GM12878 (cell line): Measurements from ENCODE around the gene TMEM44. TPM values are rescaled to one million over a fixed set of nuclear protein-coding genes. Genes with fewer than 3 reads are reported as not detected.
A peak's percentile ranks its signal among the peaks of the same experiment; 100 is the strongest.

Source experiments
- ATAC-seq: fragments of 200-7000 bp; cut with Tn5 transposase; 3 replicates; pipeline ENCODE4 v1.9.1; 2020; ENCODE audit warnings: mild to moderate bottlenecking, moderate library complexity
- BruUV-seq: library from RNA; stranded (reverse); fragments of 400-500 nt; replicated peaks from 2 replicates; lab custom pipeline; 2021; lab: Mats Ljungman, UMichigan
- CTCF ChIA-PET: fragments of 300-600 bp; sonication (Branson Sonifier 250); formaldehyde crosslinking; extraction: SDS; loops from one replicate; lab custom pipeline; 2021; ENCODE audit warnings: inconsistent platforms; lab: Yijun Ruan, JAX
- POLR2A ChIA-PET: fragments of 350-600 bp; formaldehyde crosslinking; extraction: SDS; loops from one replicate; lab custom pipeline; 2021; ENCODE audit warnings: inconsistent platforms; lab: Charles Lee
- RAD21 ChIA-PET: fragments of 300-600 bp; sonication (Branson Sonifier 250); formaldehyde crosslinking; loops from one replicate; lab custom pipeline; 2023; ENCODE audit warnings: antibody characterized with exemption; ENCODE audit not compliant: unreplicated experiment; lab: Charles Lee
- SMC1A ChIA-PET: fragments of 300-600 bp; sonication (Branson Sonifier 250); formaldehyde crosslinking; loops from one replicate; lab custom pipeline; 2023; ENCODE audit not compliant: unreplicated experiment, uncharacterized antibody; lab: Charles Lee
- DNase-seq: peaks from one replicate; pipeline ENCODE4 v3.0.0-alpha.2; 2011; ENCODE audit warnings: low read depth, low spot score
- FAIRE-seq: peaks from 3 replicates; lab custom pipeline; 2011; peaks lifted over from hg19 to GRCh38; lab: Jason Lieb, UNC
- H2AFZ ChIP-seq: 2 replicates; pipeline ENCODE4 v1.6.0; 2011; ENCODE audit warnings: low read depth, low read length, control low read depth; ENCODE audit not compliant: control insufficient read depth
- H3K27ac ChIP-seq: 2 replicates; pipeline ENCODE4 v1.5.1; 2011; ENCODE audit warnings: control low read depth; ENCODE audit not compliant: control insufficient read depth, insufficient read depth
- H3K27me3 ChIP-seq, 2 experiments: replicated peaks in 1 of 2; 2 replicates each; pipeline versions ENCODE4 v1.6.0 to v1.6.1; 2011; ENCODE audit warnings: low read length in 1 of 2; ENCODE audit not compliant: control insufficient read depth in 2 of 2, insufficient read depth in 2 of 2
- H3K36me3 ChIP-seq, 2 experiments: 2 replicates each; pipeline ENCODE4 v1.5.1; 2011; ENCODE audit warnings: low read length in 1 of 2; ENCODE audit not compliant: control insufficient read depth in 2 of 2, insufficient read depth in 2 of 2
- H3K4me1 ChIP-seq: 2 replicates; pipeline ENCODE4 v1.6.1; 2011; ENCODE audit warnings: mild to moderate bottlenecking, low read length, moderate library complexity, mixed read lengths; ENCODE audit not compliant: control insufficient read depth, insufficient read depth
- H3K4me2 ChIP-seq: 2 replicates; pipeline ENCODE4 v1.6.0; 2011; ENCODE audit warnings: control low read depth; ENCODE audit not compliant: control insufficient read depth, insufficient read depth
- H3K4me3 ChIP-seq: fragments of 200-600 bp; sonication (generic); 2 replicates; pipeline ENCODE4 v1.5.1; 2016
- H3K79me2 ChIP-seq: 2 replicates; pipeline ENCODE4 v1.6.0; 2011; ENCODE audit warnings: low read length; ENCODE audit not compliant: control insufficient read depth, insufficient read depth
- H3K9ac ChIP-seq: 2 replicates; pipeline ENCODE4 v1.8.0; 2011; ENCODE audit warnings: low read length, control low read depth, mixed read lengths; ENCODE audit not compliant: control insufficient read depth, insufficient read depth
- H3K9me3 ChIP-seq: replicated peaks from 3 replicates; pipeline ENCODE4 v1.5.1; 2011; ENCODE audit warnings: mild to moderate bottlenecking, low read length; ENCODE audit not compliant: control insufficient read depth, insufficient read depth
- H4K20me1 ChIP-seq: 2 replicates; pipeline ENCODE4 v1.6.0; 2011; ENCODE audit not compliant: control insufficient read depth, insufficient read depth
- ATF2 ChIP-seq: IDR thresholded peaks from 2 replicates; pipeline ENCODE4 v1.6.1; 2012; ENCODE audit warnings: low read length, inconsistent platforms
- BACH1 ChIP-seq: fragments of 450-650 bp; IDR thresholded peaks from 2 replicates; pipeline ENCODE4 v1.6.1; 2017; ENCODE audit warnings: mild to moderate bottlenecking, borderline replicate concordance
- BHLHE40 ChIP-seq, 2 experiments: fragments of 450-650 bp in 1 of 2; IDR thresholded peaks; 2 replicates each; pipeline ENCODE4 v1.6.1; 2011 to 2017; ENCODE audit warnings: low read depth in 2 of 2, borderline replicate concordance in 1 of 2, improper control_type of control experiment in 1 of 2, low read length in 1 of 2, mild to moderate bottlenecking in 1 of 2
- DPF2 ChIP-seq: fragments of 450-650 bp; IDR thresholded peaks from 2 replicates; pipeline ENCODE4 v1.6.1; 2017; ENCODE audit warnings: mild to moderate bottlenecking
- EZH2 ChIP-seq: IDR thresholded peaks from 2 replicates; pipeline ENCODE4 v1.6.1; 2012; ENCODE audit warnings: low read depth, mild to moderate bottlenecking, control low read depth, inconsistent platforms, low read length, borderline replicate concordance; ENCODE audit not compliant: control insufficient read depth
- HDAC6 ChIP-seq: fragments of 200-600 bp; sonication (generic); IDR thresholded peaks from one replicate; pipeline ENCODE4 v1.8.0; 2017; ENCODE audit warnings: antibody characterized with exemption; ENCODE audit not compliant: unreplicated experiment
- MEF2B ChIP-seq: fragments of 450-650 bp; IDR thresholded peaks from 2 replicates; pipeline ENCODE4 v1.6.1; 2018; ENCODE audit warnings: mild to moderate bottlenecking, moderate library complexity; ENCODE audit not compliant: partially characterized antibody, poor library complexity, severe bottlenecking
- POLR2A ChIP-seq: IDR thresholded peaks from 2 replicates; pipeline ENCODE4 v1.6.1; 2011; ENCODE audit warnings: low read depth, mild to moderate bottlenecking, low read length
- RAD21 ChIP-seq: IDR thresholded peaks from 2 replicates; pipeline ENCODE4 v1.6.1; 2011; ENCODE audit warnings: mild to moderate bottlenecking, low read depth, low read length, moderate library complexity; ENCODE audit not compliant: insufficient read depth
- TAF1 ChIP-seq: IDR thresholded peaks from 2 replicates; pipeline ENCODE4 v1.6.1; 2011; ENCODE audit warnings: mild to moderate bottlenecking, low read depth, low read length, borderline replicate concordance
- TARDBP ChIP-seq: IDR thresholded peaks from 2 replicates; pipeline ENCODE4 v1.6.1; 2016; ENCODE audit warnings: borderline replicate concordance
- YBX1 ChIP-seq: fragments of 450-650 bp; IDR thresholded peaks from 2 replicates; pipeline ENCODE4 v1.6.1; 2016; ENCODE audit warnings: antibody characterized with exemption
- WGBS: methylation state at CpG from one replicate; pipeline ENCODE4 v1.1.6; 2016; ENCODE audit warnings: low lambda C conversion rate; ENCODE audit not compliant: insufficient replicate concordance, insufficient coverage; ENCODE audit errors: missing lambda C conversion rate; 5-methylcytosine and 5-hydroxymethylcytosine counted together
- in situ Hi-C: fragments of 300-500 bp; cut with MboI; formaldehyde crosslinking; loops from 9 replicates; pipeline ENCODE4 v1.14.3; 2018; ENCODE audit warnings: mixed read lengths
- intact Hi-C: fragments of 100-400 bp; cut with micrococcal nuclease; formaldehyde crosslinking; loops from one replicate; pipeline ENCODE4 v1.14.2; 2022; ENCODE audit not compliant: unreplicated experiment
- polyA plus RNA-seq, 11 experiments: library from polyadenylated mRNA; depleted of rRNA in 4 of 11; unstranded in 6 of 11; stranded (reverse) in 5 of 11; fragments of >200 nt; fragmentation: Nextera tagmentation in 4 of 11; fragmentation: Illumina TruSeq in 1 of 11; extraction: Ambion mirVana in 4 of 11; extraction: Trizol in 1 of 11; gene quantifications; 1 replicate in 1 of 11; 2 replicates in 10 of 11; pipeline versions ENCODE4 v1.2.1 to v1.2.3, GENCODE V29; 2011 to 2016; ENCODE audit warnings: inconsistent platforms in 2 of 11, missing spikeins in 2 of 11, low read depth in 1 of 11
- total RNA-seq, 4 experiments: library from RNA; depleted of rRNA in 3 of 4; stranded (reverse); fragments of >200 nt in 3 of 4; fragmentation: Illumina TruSeq in 1 of 4; extraction: Trizol in 1 of 4; gene quantifications; 2 replicates each; pipeline versions ENCODE4 v1.2.1 to v1.2.3, GENCODE V29; 2013 to 2021

TMEM44 gene
- total and polyA plus RNA-seq, 10 of the 15 experiments (the other 5 are each of a cell fraction or from before 2014, with no cell fraction given), result 0.57 to 8.3 (median 3.6) TPM

DNA sequence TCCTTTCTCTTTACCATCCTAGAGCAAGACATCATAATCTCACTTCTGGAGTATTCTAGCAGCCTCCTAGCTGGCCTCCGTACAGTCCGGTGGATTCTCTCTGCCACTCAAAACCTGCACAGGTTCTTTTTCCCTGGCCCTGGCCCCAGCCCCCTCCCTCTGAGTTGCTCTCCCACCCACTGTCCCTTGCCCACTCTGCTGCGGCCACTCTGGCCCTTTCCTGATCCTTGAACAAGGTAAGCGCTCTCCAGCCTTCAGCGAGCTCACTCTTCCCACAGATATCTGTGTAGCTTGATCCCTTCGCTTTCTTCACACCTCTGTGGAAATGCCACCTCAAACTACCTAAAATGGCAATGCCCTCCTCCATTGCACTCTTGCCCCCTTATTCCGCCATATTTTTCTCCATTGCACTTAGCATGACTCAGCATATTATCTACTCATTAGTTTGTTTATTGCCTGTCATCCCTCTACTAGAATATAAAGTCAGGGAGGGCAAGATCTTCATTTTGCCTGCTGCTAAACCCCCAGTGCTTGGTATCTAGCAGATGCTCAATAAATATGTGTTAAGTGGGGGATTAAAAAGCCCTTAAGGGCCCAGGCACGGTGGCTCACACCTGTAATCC lies 80.8 kb downstream of the TMEM44 start:
- H3K4me1 ChIP-seq, result no peaks in the 10 kb centered on the region
- no peak overlapping the region for H3K4me3 ChIP-seq
- ChIA-PET RAD21 (no interaction called here), CTCF (no interaction called here), SMC1A (no interaction called here), POLR2A (interaction anchor here (0.6 kb wide), 1 partner anchor 1012 kb away, joined by 3 read pairs; no protein-coding TSS in a partner anchor)
- H2AFZ ChIP-seq, result no peak overlapping the region
- WGBS, result 75% methylated on average over 8 of the region's 8 CpGs
- no peak overlapping the region for H3K27ac ChIP-seq
- TF ChIP-seq MEF2B, result no peak
- TF ChIP-seq POLR2A, result no peak
- no peak for TF ChIP-seq DPF2
- TF ChIP-seq BHLHE40 (IDR thresholded peaks at IDR 0.05; ENCODE audit: borderline replicate concordance in 1 of 2, low read depth in 2 of 2, low read length in 1 of 2), result no peak
- TF ChIP-seq BACH1, result peak; percentile 84
- H4K20me1 ChIP-seq, result no peaks in the 10 kb centered on the region
- FAIRE-seq, result no peak
- in situ Hi-C loops (no loop called here), intact Hi-C loops (no loop called here)
- no peak overlapping the region for H3K4me2 ChIP-seq
- ATAC-seq, result no peak
- BruUV-seq, result no TSS peak
- H3K79me2 ChIP-seq, result no peaks in the 10 kb centered on the region
- H3K36me3 ChIP-seq, result no peaks in the 10 kb centered on the region
- H3K9ac ChIP-seq, result no peak overlapping the region
- no peaks in the 10 kb centered on the region for H3K27me3 ChIP-seq
- no peaks in the 10 kb centered on the region for H3K9me3 ChIP-seq
- no peak for DNase-seq

DNA sequence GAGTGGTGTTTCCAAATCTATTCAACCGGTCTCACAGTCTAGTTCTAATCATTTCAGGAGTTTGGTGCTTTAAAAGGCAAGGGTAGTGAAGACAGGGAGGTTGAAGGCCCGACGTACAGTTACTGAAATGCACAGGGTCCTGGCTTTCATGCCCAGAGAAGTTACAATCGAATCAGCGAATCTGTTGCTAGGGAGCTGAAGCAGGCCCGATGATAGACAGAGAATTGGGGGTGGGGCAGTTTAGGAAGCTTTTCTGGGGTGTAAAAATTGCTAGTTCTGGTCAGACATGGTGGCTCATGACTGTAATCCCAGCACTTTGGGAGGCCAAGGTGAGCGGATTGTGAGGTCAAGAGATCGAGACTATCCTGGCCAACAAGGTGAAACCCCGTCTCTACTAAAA lies 83.4 kb downstream of the TMEM44 start:
- H4K20me1 ChIP-seq, result no peaks in the 10 kb centered on the region
- H3K27me3 ChIP-seq, result no peaks in the 10 kb centered on the region
- H3K79me2 ChIP-seq, result no peaks in the 10 kb centered on the region
- FAIRE-seq (no peak), DNase-seq (no peak), ATAC-seq (no peak)
- no peak overlapping the region for H3K4me2 ChIP-seq
- ChIA-PET POLR2A (no interaction called here), RAD21 (no interaction called here)
- BruUV-seq, result no TSS peak
- H3K4me1 ChIP-seq, result no peaks in the 10 kb centered on the region
- H3K9ac ChIP-seq, result no peak overlapping the region
- no peak overlapping the region for H2AFZ ChIP-seq
- no peak overlapping the region for H3K4me3 ChIP-seq
- whole genome bisulfite sequencing, result 87% methylated on average over 9 of the region's 9 CpGs
- no peaks in the 10 kb centered on the region; the same call in 1 of the 3 replicates for H3K9me3 ChIP-seq
- intact Hi-C loops (no loop called here), in situ Hi-C loops (no loop called here)
- H3K27ac ChIP-seq, result no peak overlapping the region
- no peaks in the 10 kb centered on the region for H3K36me3 ChIP-seq
- no peak for TF ChIP-seq ATF2
- no peak for TF ChIP-seq RAD21
- TF ChIP-seq TARDBP, result no peak
- no peak for TF ChIP-seq TAF1
- TF ChIP-seq HDAC6, result no peak
- no peak for TF ChIP-seq EZH2
- no peak for TF ChIP-seq YBX1
- TF ChIP-seq, all 136 proteins: peak for 0
- ChIA-PET CTCF (no interaction called here), SMC1A (no interaction called here)
